ENCODE results near the gene RCAN3.
A peak's percentile ranks its signal among the peaks of the same experiment; 100 is the strongest.

Gene RCAN3

GRCh38 chr1:24463776-24464735 lies 38.6 kb upstream of the RCAN3 start:
- H3F3A ChIP-seq (ENCODE audit: insufficient read depth, low read length): 0 out of 2 replicates have a peak, but pooled peaks cover 5% of the 10 kb centered on the region
- no peaks in the 10 kb centered on the region for H3K79me2 ChIP-seq (ENCODE audit: low read length)
- no peak overlapping the region for H3K4me3 ChIP-seq (ENCODE audit: low read length)
- H3K9ac ChIP-seq (ENCODE audit: low read length): no peak overlapping the region
- no peaks in the 10 kb centered on the region for H3K36me3 ChIP-seq (replicated peaks; ENCODE audit: insufficient read depth, low read length)
- TF ChIP-seq EZH2 (optimal IDR thresholded peaks at IDR 0.05; ENCODE audit: low read depth, low read length) (no peak), EZH2phosphoT487 (IDR thresholded peaks at IDR 0.05; ENCODE audit: low read length) (no peak)
- TF ChIP-seq, protein P1, sequence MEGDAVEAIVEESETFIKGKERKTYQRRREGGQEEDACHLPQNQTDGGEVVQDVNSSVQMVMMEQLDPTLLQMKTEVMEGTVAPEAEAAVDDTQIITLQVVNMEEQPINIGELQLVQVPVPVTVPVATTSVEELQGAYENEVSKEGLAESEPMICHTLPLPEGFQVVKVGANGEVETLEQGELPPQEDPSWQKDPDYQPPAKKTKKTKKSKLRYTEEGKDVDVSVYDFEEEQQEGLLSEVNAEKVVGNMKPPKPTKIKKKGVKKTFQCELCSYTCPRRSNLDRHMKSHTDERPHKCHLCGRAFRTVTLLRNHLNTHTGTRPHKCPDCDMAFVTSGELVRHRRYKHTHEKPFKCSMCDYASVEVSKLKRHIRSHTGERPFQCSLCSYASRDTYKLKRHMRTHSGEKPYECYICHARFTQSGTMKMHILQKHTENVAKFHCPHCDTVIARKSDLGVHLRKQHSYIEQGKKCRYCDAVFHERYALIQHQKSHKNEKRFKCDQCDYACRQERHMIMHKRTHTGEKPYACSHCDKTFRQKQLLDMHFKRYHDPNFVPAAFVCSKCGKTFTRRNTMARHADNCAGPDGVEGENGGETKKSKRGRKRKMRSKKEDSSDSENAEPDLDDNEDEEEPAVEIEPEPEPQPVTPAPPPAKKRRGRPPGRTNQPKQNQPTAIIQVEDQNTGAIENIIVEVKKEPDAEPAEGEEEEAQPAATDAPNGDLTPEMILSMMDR (IDR thresholded peaks at IDR 0.05; ENCODE audit: low read length): no peak
- no peak for DNase-seq
- H3K9me3 ChIP-seq (replicated peaks; ENCODE audit: insufficient read depth, low read length): no peaks in the 10 kb centered on the region
- no peaks in the 10 kb centered on the region for H4K20me1 ChIP-seq (ENCODE audit: insufficient read depth, low read length)
- no peaks in the 10 kb centered on the region for H3K27me3 ChIP-seq (replicated peaks; ENCODE audit: insufficient read depth, low read length)
- no peaks in the 10 kb centered on the region for H3K9me2 ChIP-seq (replicated peaks; ENCODE audit: insufficient read depth, low read length)
- H3K4me1 ChIP-seq (ENCODE audit: low read length): peaks cover 12% of the 10 kb centered on the region
- no peak overlapping the region for H3K27ac ChIP-seq (ENCODE audit: low read length)
- H3K4me2 ChIP-seq (ENCODE audit: low read depth, low read length): no peak overlapping the region
- H2AFZ ChIP-seq (ENCODE audit: low read length): no peak overlapping the region

DNA sequence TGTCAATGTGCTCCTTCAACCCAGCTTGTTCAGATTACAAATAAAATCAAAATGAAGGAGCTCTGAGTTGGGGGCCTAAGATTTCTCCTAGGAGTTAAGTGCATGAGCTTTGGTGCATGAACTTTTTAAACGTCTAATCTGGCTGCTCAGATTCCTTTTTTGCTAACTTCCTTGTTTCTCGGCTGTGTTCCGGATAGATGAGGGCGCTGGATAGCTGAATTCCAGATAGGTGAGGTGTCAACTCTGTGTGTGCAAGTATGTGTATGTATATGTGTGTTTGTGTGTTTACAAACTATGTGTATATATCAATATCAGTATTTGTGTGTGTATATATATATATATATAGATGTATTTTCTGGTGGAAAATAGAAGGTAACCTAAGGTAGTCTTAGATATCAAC lies 37.5 kb upstream of the RCAN3 start:
- TF ChIP-seq, protein P1 (IDR thresholded peaks at IDR 0.05; ENCODE audit: low read length): no peak
- TF ChIP-seq EZH2phosphoT487 (IDR thresholded peaks at IDR 0.05; ENCODE audit: low read length) (no peak), EZH2 (optimal IDR thresholded peaks at IDR 0.05; ENCODE audit: low read depth, low read length) (no peak)
- Histone ChIP-seq H3K4me1 (ENCODE audit: low read length) (peaks cover 12% of the 10 kb centered on the region), H3K27me3 (replicated peaks; ENCODE audit: insufficient read depth, low read length) (no peaks in the 10 kb centered on the region), H3K9me2 (replicated peaks; ENCODE audit: insufficient read depth, low read length) (no peaks in the 10 kb centered on the region), H3K4me3 (ENCODE audit: low read length) (no peak overlapping the region), H3K79me2 (ENCODE audit: low read length) (no peaks in the 10 kb centered on the region), H3K9me3 (replicated peaks; ENCODE audit: insufficient read depth, low read length) (no peaks in the 10 kb centered on the region), H3K9ac (ENCODE audit: low read length) (no peak overlapping the region), H3K27ac (ENCODE audit: low read length) (no peak overlapping the region), H2AFZ (ENCODE audit: low read length) (no peak overlapping the region), H4K20me1 (ENCODE audit: insufficient read depth, low read length) (no peaks in the 10 kb centered on the region), H3F3A (ENCODE audit: insufficient read depth, low read length) (0 out of 2 replicates have a peak, but pooled peaks cover 5% of the 10 kb centered on the region), H3K4me2 (ENCODE audit: low read depth, low read length) (no peak overlapping the region), H3K36me3 (replicated peaks; ENCODE audit: insufficient read depth, low read length) (no peaks in the 10 kb centered on the region)
- no peak for DNase-seq

DNA sequence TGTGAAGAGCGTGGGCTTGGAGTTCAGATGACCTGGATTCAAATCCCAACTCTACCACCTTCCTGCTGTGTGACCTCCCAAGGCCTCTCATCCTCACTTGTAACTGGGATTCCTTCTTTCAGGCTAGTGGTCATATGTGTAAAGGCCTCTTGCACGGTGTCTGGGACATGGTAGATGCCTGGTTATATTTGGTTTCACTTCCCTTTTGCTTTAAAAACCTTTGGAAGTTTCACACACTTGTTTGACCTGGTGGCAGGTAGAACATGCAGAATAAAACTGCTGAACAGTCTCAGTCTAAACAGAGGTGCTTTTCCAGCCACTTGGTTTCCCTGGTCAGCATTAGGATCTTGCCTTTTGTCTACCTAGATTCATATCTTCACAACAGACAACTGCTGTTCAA lies 37.0 kb upstream of the RCAN3 start:
- Histone ChIP-seq H3K4me1 (ENCODE audit: low read length) (peaks cover 12% of the 10 kb centered on the region), H3K27me3 (replicated peaks; ENCODE audit: insufficient read depth, low read length) (no peaks in the 10 kb centered on the region), H3K27ac (ENCODE audit: low read length) (peak overlapping the region; percentile 23; the same call in 1 of the 2 replicates), H4K20me1 (ENCODE audit: insufficient read depth, low read length) (no peaks in the 10 kb centered on the region), H3K4me3 (ENCODE audit: low read length) (no peak overlapping the region), H3K9me2 (replicated peaks; ENCODE audit: insufficient read depth, low read length) (no peaks in the 10 kb centered on the region), H3K9ac (ENCODE audit: low read length) (no peak overlapping the region), H3F3A (ENCODE audit: insufficient read depth, low read length) (0 out of 2 replicates have a peak, but pooled peaks cover 5% of the 10 kb centered on the region), H3K4me2 (ENCODE audit: low read depth, low read length) (no peak overlapping the region), H3K36me3 (replicated peaks; ENCODE audit: insufficient read depth, low read length) (no peaks in the 10 kb centered on the region), H3K9me3 (replicated peaks; ENCODE audit: insufficient read depth, low read length) (no peaks in the 10 kb centered on the region), H3K79me2 (ENCODE audit: low read length) (no peaks in the 10 kb centered on the region), H2AFZ (ENCODE audit: low read length) (no peak overlapping the region)
- TF ChIP-seq EZH2phosphoT487 (IDR thresholded peaks at IDR 0.05; ENCODE audit: low read length) (no peak), EZH2 (optimal IDR thresholded peaks at IDR 0.05; ENCODE audit: low read depth, low read length) (no peak)
- TF ChIP-seq, protein P1 (IDR thresholded peaks at IDR 0.05; ENCODE audit: low read length): no peak
- DNase-seq: no peak

All from MM.1S (cell line).